Suprapubic skin (tissue), 3 donors: Measurements from ENCODE around the gene TUT1.
A peak's percentile ranks its signal among the peaks of the same experiment; 100 is the strongest.

Experiments used
- CTCF ChIP-seq, 2 donors: fragments of 200-600 bp in 1 of 2; fragments of 450-650 bp in 1 of 2; sonication (generic) in 1 of 2; IDR thresholded peaks; one replicate each; pipeline ENCODE4 v1.5.1; 2016 to 2019; ENCODE audit warnings: antibody characterized with exemption in 2 of 2, mild to moderate bottlenecking in 1 of 2, moderate library complexity in 1 of 2
- POLR2A ChIP-seq, 2 donors: fragments of 450-650 bp; IDR thresholded peaks; one replicate each; pipeline ENCODE4 v1.6.1; 2017; ENCODE audit warnings: antibody characterized with exemption in 2 of 2, mild to moderate bottlenecking in 2 of 2, moderate library complexity in 2 of 2

DNA sequence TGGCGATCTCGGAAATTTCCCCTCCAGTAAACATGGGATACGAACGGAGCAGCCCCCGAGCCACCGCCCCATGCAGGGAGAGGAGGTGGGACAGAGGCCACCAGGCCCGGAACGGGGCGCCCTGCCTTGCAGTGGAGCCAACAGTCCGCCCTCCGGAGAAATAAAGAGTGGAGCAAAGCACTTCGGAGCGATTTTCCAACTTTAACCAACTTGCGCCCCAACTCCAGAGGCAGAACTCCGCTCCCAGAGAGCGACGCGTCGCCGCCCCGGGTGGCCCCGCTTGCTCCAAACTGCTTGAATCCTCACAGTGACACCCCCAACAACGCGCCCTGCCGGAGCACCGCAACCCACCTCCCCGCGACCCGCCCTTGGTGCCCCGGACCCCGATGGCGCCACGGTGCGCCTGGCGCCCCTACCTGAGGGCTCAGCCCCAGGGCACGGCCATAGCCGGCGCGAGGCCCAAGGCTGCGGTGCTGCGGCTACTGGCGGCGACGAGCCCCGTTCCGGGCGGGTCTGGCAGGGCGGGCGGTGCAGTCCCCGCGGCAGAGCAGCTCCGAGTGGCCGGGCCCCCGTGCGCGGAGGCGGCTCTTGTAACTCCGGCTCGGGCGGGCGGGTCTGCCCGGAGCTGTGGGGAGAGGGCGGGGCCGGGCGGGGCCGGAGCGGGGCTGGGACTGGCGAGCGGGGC is 44.9 kb downstream of the TUT1 start, which contains the start of gene AHNAK:
- TF ChIP-seq CTCF (IDR thresholded peaks at IDR 0.05) = no peak
- peak; percentile 75 to 90 for TF ChIP-seq POLR2A (IDR thresholded peaks at IDR 0.05)
